CD14-positive monocyte (primary cell): ENCODE data around the gene GFRA3. TPM values are rescaled to one million over a fixed set of nuclear protein-coding genes. Genes with fewer than 3 reads are reported as not detected.
"Not testable (repeated sequence)": the region's sequence is repeated elsewhere in the genome, so short reads cannot be mapped to it uniquely, and the experiment has no call there.

Experiments used
- DNase-seq, 3 donors: peaks; one replicate each; pipeline ENCODE4 v3.0.0-alpha.2; 2011 to 2022
- H2AFZ ChIP-seq: 2 replicates; pipeline ENCODE4 v1.6.0; 2012; ENCODE audit warnings: mild to moderate bottlenecking, low read depth, low read length, inconsistent platforms; ENCODE audit not compliant: insufficient read depth, poor library complexity, severe bottlenecking
- H3K27ac ChIP-seq, 2 donors: 1 replicate in 1 of 2; 2 replicates in 1 of 2; pipeline ENCODE4 v1.5.1; 2012 to 2013; ENCODE audit warnings: low read length in 2 of 2, control low read depth in 1 of 2, inconsistent platforms in 1 of 2, low read depth in 1 of 2, mild to moderate bottlenecking in 1 of 2
- H3K27me3 ChIP-seq, 2 donors: one replicate each; pipeline versions ENCODE4 v1.6.0 to v1.6.1; 2011 to 2013; ENCODE audit warnings: low read length in 2 of 2; ENCODE audit not compliant: control insufficient read depth in 2 of 2, insufficient read depth in 2 of 2
- H3K36me3 ChIP-seq, 2 donors: replicated peaks in 1 of 2; 1 replicate in 1 of 2; 2 replicates in 1 of 2; pipeline versions ENCODE4 v1.5.1 to v1.6.1; 2012 to 2013; ENCODE audit warnings: low read length in 2 of 2, control low read depth in 1 of 2, inconsistent platforms in 1 of 2, mild to moderate bottlenecking in 1 of 2; ENCODE audit not compliant: insufficient read depth in 2 of 2, control insufficient read depth in 1 of 2
- H3K4me1 ChIP-seq, 2 donors: 1 replicate in 1 of 2; 2 replicates in 1 of 2; pipeline versions ENCODE4 v1.5.1 to v1.6.1; 2012 to 2013; ENCODE audit warnings: low read length in 2 of 2, control low read depth in 1 of 2, inconsistent platforms in 1 of 2, mild to moderate bottlenecking in 1 of 2, moderate library complexity in 1 of 2; ENCODE audit not compliant: insufficient read depth in 2 of 2, control insufficient read depth in 1 of 2
- H3K4me2 ChIP-seq: replicated peaks from 2 replicates; pipeline ENCODE3; 2012; ENCODE audit warnings: low read length, moderate library complexity, mild to moderate bottlenecking; ENCODE audit not compliant: poor library complexity, severe bottlenecking; ENCODE audit errors: extremely low read depth
- H3K4me3 ChIP-seq, 3 experiments: fragments of 200-600 bp in 1 of 3; sonication (generic) in 1 of 3; replicated peaks in 1 of 3; 1 replicate in 2 of 3; 2 replicates in 1 of 3; pipeline ENCODE4 v1.5.1; 2011 to 2013; ENCODE audit warnings: low read length in 3 of 3, mild to moderate bottlenecking in 3 of 3, control low read depth in 2 of 3, low read depth in 2 of 3, inconsistent platforms in 1 of 3, moderate library complexity in 1 of 3
- H3K79me2 ChIP-seq: 2 replicates; pipeline ENCODE4 v1.6.0; 2012; ENCODE audit warnings: mild to moderate bottlenecking, control low read depth, inconsistent platforms, low read length, moderate library complexity; ENCODE audit not compliant: insufficient read depth
- H3K9ac ChIP-seq: 2 replicates; pipeline ENCODE4 v1.6.0; 2017; ENCODE audit warnings: low read length, mild to moderate bottlenecking; ENCODE audit not compliant: insufficient read depth, poor library complexity, severe bottlenecking
- H3K9me3 ChIP-seq, 2 donors: replicated peaks in 1 of 2; 1 replicate in 1 of 2; 2 replicates in 1 of 2; pipeline versions ENCODE4 v1.5.1 to v1.6.1; 2012 to 2013; ENCODE audit warnings: low read length in 2 of 2, control low read depth in 1 of 2; ENCODE audit not compliant: control insufficient read depth in 1 of 2, insufficient read depth in 1 of 2
- H4K20me1 ChIP-seq: 2 replicates; pipeline ENCODE4 v1.6.0; 2012; ENCODE audit warnings: mild to moderate bottlenecking, low read length, control low read depth, moderate library complexity; ENCODE audit not compliant: insufficient read depth
- H3K27ac Mint-ChIP-seq, 7 donors: one replicate each; pipeline ENCODE4 v1.8.0; 2020; ENCODE audit warnings: mild to moderate bottlenecking in 7 of 7, mixed read lengths in 7 of 7, moderate library complexity in 6 of 7, inconsistent platforms in 2 of 7
- H3K27me3 Mint-ChIP-seq, 3 donors: one replicate each; pipeline ENCODE4 v1.8.0; 2021 to 2022; ENCODE audit warnings: low read depth in 3 of 3, mild to moderate bottlenecking in 3 of 3, mixed read lengths in 3 of 3, moderate library complexity in 3 of 3, inconsistent platforms in 1 of 3
- H3K36me3 Mint-ChIP-seq, 2 donors: one replicate each; pipeline ENCODE4 v1.8.0; 2020; ENCODE audit warnings: mixed read lengths in 2 of 2, inconsistent platforms in 1 of 2, mild to moderate bottlenecking in 1 of 2
- H3K4me1 Mint-ChIP-seq: one replicate; pipeline ENCODE4 v1.8.0; 2020; ENCODE audit warnings: mild to moderate bottlenecking, mixed read lengths
- H3K4me3 Mint-ChIP-seq, 2 donors: one replicate each; pipeline ENCODE4 v1.8.0; 2020; ENCODE audit warnings: mild to moderate bottlenecking in 2 of 2, mixed read lengths in 2 of 2, moderate library complexity in 1 of 2
- H3K9me3 Mint-ChIP-seq, 7 donors: one replicate each; pipeline ENCODE4 v1.8.0; 2020 to 2022; ENCODE audit warnings: mixed read lengths in 7 of 7, mild to moderate bottlenecking in 6 of 7, moderate library complexity in 6 of 7, inconsistent platforms in 2 of 7
- CTCF ChIP-seq: fragments of 200-600 bp; IDR thresholded peaks from one replicate; pipeline ENCODE4 v1.8.0; 2022; ENCODE audit warnings: antibody characterized with exemption, mild to moderate bottlenecking
- WGBS: methylation state at CpG from one replicate; pipeline ENCODE4 v1.1.5; 2013; ENCODE audit warnings: missing lambda C conversion rate; ENCODE audit not compliant: insufficient coverage; 5-methylcytosine and 5-hydroxymethylcytosine counted together
- intact Hi-C, 2 donors: fragments of 100-400 bp; cut with micrococcal nuclease; formaldehyde crosslinking; loops; one replicate each; pipeline versions ENCODE4 v1.15.0 to v1.15.1; 2023
- polyA plus RNA-seq, 3 donors: library from polyadenylated mRNA; depleted of rRNA in 1 of 3; unstranded in 2 of 3; stranded (reverse) in 1 of 3; fragments of 300-500 nt in 2 of 3; fragments of >200 nt in 1 of 3; fragmentation: Illumina TruSeq in 2 of 3; gene quantifications; 1 replicate in 2 of 3; 2 replicates in 1 of 3; pipeline ENCODE4 v1.2.3, GENCODE V29; 2012 to 2021

The GFRA3 gene
- polyA plus RNA-seq, 3 donors: not detected

- Histone ChIP-seq H3K27ac (no peak overlapping the region), H3K36me3 (no peaks in the 10 kb centered on the region), H3K9me3 (no peaks in the 10 kb centered on the region), H2AFZ (no peak overlapping the region), H3K9ac (no peak overlapping the region), H3K79me2 (no peaks in the 10 kb centered on the region), H4K20me1 (no peaks in the 10 kb centered on the region), H3K27me3 (no peaks in the 10 kb centered on the region), H3K4me2 (no peak overlapping the region), H3K4me1 (no peaks in the 10 kb centered on the region), H3K4me3 (no peak overlapping the region)
- TF ChIP-seq CTCF: no peak
- H3K4me3 Mint-ChIP-seq: no peak overlapping the region
- H3K36me3 Mint-ChIP-seq: no peaks in the 10 kb centered on the region
- 92% methylated on average over 2 of the region's 3 CpGs for WGBS
- H3K27ac Mint-ChIP-seq: no peak overlapping the region
- intact Hi-C loops: no loop called here
- DNase-seq: no peak
- H3K4me1 Mint-ChIP-seq: no peaks in the 10 kb centered on the region
- peaks cover 2 to 6% (median 2%) of the 10 kb centered on the region in 3 donors for H3K27me3 Mint-ChIP-seq
- H3K9me3 Mint-ChIP-seq: no peaks in the 10 kb centered on the region
These were observed 21.5 kb downstream of the GFRA3 start for GRCh38 chr5:138252944-138253343.

DNA sequence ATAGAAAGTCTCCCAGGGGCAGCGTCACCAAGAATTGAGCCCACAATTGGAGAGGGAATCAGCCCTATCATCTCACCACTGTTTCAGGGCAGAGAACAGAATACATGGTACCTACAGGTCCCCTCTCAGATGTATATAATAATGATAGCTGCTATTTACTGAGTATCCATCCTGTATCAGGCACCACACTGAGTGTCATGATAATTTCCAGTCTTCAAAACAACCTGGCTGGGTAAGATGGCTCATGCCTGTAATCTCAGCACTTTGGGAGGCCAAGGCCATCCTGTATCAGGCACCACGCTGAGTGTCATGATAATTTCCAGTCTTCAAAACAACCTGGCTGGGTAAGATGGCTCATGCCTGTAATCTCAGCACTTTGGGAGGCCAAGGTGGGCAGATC, 26.6 kb downstream of the GFRA3 start:
- H3K4me1 Mint-ChIP-seq, H2AFZ ChIP-seq, H3K4me3 ChIP-seq, H3K27ac ChIP-seq, H4K20me1 ChIP-seq, H3K27me3 ChIP-seq, H3K4me3 Mint-ChIP-seq, DNase-seq, H3K4me1 ChIP-seq, H3K4me2 ChIP-seq, H3K27ac Mint-ChIP-seq, H3K36me3 Mint-ChIP-seq, H3K79me2 ChIP-seq, H3K9me3 ChIP-seq, H3K9me3 Mint-ChIP-seq, intact Hi-C loops, H3K9ac ChIP-seq, H3K36me3 ChIP-seq: not testable (repeated sequence)
- peaks cover 6 to 12% (median 8%) of the 10 kb centered on the region in 3 donors for H3K27me3 Mint-ChIP-seq
- WGBS: 100% methylated on average over 1 of the region's 2 CpGs
